Activated naive CD4-positive, alpha-beta T cell treated with anti-CD3 and anti-CD28 coated beads, Interleukin-2, amount 10 ng/mL, durations not matched to agents 7 days and 5 days (primary cell): ENCODE results near the gene BCOR.
A peak's percentile ranks its signal among the peaks of the same experiment; 100 is the strongest.

ENCODE experiments used
- CTCF ChIA-PET: fragments of 350-600 bp; sonication (Branson Sonifier 250); formaldehyde crosslinking; loops from one replicate; lab custom pipeline; 2021; ENCODE audit warnings: antibody characterized with exemption; lab: Charles Lee
- DNase-seq: peaks from one replicate; pipeline ENCODE4 v3.0.0-alpha.2; 2020
- H3K27ac Mint-ChIP-seq: one replicate; pipeline ENCODE4 v1.8.0; 2021; ENCODE audit warnings: mild to moderate bottlenecking, moderate library complexity, mixed read lengths
- H3K27me3 Mint-ChIP-seq: one replicate; pipeline ENCODE4 v1.8.0; 2021; ENCODE audit warnings: mild to moderate bottlenecking, mixed read lengths
- H3K36me3 Mint-ChIP-seq: one replicate; pipeline ENCODE4 v1.8.0; 2021; ENCODE audit warnings: mixed read lengths
- H3K4me1 Mint-ChIP-seq: one replicate; pipeline ENCODE4 v1.8.0; 2021; ENCODE audit warnings: mixed read lengths
- H3K4me3 Mint-ChIP-seq: one replicate; pipeline ENCODE4 v1.8.0; 2021; ENCODE audit warnings: mild to moderate bottlenecking, moderate library complexity, mixed read lengths
- H3K9me3 Mint-ChIP-seq: one replicate; pipeline ENCODE4 v1.8.0; 2021; ENCODE audit warnings: mixed read lengths

Gene BCOR

GRCh38 chrX:40061005-40061404 lies 36.8 kb downstream of the BCOR start:
- DNase-seq, result no peak
- CTCF ChIA-PET, result no interaction called here
- H3K9me3 Mint-ChIP-seq, result no peaks in the 10 kb centered on the region
- H3K4me3 Mint-ChIP-seq, result no peak overlapping the region
- no peaks in the 10 kb centered on the region for H3K27me3 Mint-ChIP-seq
- peak overlapping the region; percentile 91 for H3K27ac Mint-ChIP-seq
- H3K36me3 Mint-ChIP-seq, result peaks cover 41% of the 10 kb centered on the region
- H3K4me1 Mint-ChIP-seq, result peaks cover 47% of the 10 kb centered on the region

- no peak overlapping the region for H3K27ac Mint-ChIP-seq
- H3K4me1 Mint-ChIP-seq, result peaks cover 42% of the 10 kb centered on the region
Observed at GRCh38 chrX:40060356-40060845, 37.4 kb downstream of the BCOR start.

GRCh38 chrX:40058719-40059118 lies 39.0 kb downstream of the BCOR start:
- DNase-seq, result no peak
- CTCF ChIA-PET, result no interaction called here
- Mint-ChIP-seq H3K27me3 (no peaks in the 10 kb centered on the region), H3K36me3 (peaks cover 47% of the 10 kb centered on the region), H3K4me1 (peaks cover 31% of the 10 kb centered on the region), H3K27ac (no peak overlapping the region), H3K9me3 (no peaks in the 10 kb centered on the region), H3K4me3 (no peak overlapping the region)

More at GRCh38 chrX:40060356-40060845, 37.4 kb downstream of the BCOR start:
- no peak overlapping the region for H3K4me3 Mint-ChIP-seq
- no peak for DNase-seq
- no peaks in the 10 kb centered on the region for H3K9me3 Mint-ChIP-seq
- CTCF ChIA-PET, result no interaction called here
- no peaks in the 10 kb centered on the region for H3K27me3 Mint-ChIP-seq
- H3K36me3 Mint-ChIP-seq, result peaks cover 43% of the 10 kb centered on the region

DNA sequence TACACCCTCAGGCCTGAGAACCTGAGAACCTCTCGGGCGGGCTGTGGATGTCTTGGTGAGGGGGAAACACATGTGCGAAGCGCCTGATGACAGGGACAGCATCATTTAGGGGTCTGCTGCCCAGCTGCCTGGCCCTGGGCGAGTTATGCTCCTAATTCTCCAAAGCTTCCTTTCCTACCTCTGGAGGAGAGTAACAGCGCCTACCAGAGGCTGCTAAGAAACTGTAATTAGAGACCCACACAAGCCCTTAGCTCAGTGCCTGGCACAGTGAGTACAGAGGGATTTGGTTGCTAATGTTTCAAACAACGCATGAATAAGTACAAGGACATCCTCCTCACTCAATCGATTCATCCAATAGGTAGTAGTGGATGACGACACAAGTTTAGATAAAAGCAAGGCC lies 40.4 kb downstream of the BCOR start:
- Mint-ChIP-seq H3K9me3 (peaks cover 3% of the 10 kb centered on the region), H3K27me3 (no peaks in the 10 kb centered on the region), H3K4me3 (no peak overlapping the region), H3K4me1 (peaks cover 20% of the 10 kb centered on the region), H3K27ac (no peak overlapping the region), H3K36me3 (peaks cover 52% of the 10 kb centered on the region)
- CTCF ChIA-PET, result interaction anchor here (0.8 to 1.5 kb wide), 2 partner anchors 47 to 411 kb away, joined by 3 to 4 read pairs; no protein-coding TSS in a partner anchor
- no peak for DNase-seq

DNA sequence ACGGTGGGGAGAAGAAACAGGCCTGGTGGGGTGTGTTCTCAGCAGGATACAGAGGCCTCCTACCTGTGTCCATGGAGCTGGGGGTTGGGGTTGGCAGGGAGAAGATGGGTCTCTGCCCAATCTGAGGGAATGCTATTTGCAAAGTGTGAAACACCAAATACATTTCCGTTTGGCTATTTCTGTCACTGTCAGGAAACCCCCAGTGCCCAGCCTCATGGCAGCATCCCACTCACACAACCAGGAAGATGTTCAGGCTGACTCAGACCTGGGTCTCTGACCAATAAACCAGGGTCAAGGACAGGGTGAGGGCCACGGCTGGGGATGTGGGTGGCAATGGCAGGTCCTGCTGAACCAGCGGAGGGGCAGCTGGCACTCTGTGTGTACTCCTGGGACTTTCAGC lies 41.3 kb downstream of the BCOR start:
- peaks cover 59% of the 10 kb centered on the region for H3K36me3 Mint-ChIP-seq
- no peaks in the 10 kb centered on the region for H3K27me3 Mint-ChIP-seq
- DNase-seq, result no peak
- CTCF ChIA-PET, result interaction anchor here (1.5 kb wide), 1 partner anchor 46 kb away, joined by 4 read pairs; no protein-coding TSS in a partner anchor
- no peak overlapping the region for H3K27ac Mint-ChIP-seq
- no peak overlapping the region for H3K4me3 Mint-ChIP-seq
- H3K4me1 Mint-ChIP-seq, result peaks cover 10% of the 10 kb centered on the region
- peaks cover 8% of the 10 kb centered on the region for H3K9me3 Mint-ChIP-seq

DNA sequence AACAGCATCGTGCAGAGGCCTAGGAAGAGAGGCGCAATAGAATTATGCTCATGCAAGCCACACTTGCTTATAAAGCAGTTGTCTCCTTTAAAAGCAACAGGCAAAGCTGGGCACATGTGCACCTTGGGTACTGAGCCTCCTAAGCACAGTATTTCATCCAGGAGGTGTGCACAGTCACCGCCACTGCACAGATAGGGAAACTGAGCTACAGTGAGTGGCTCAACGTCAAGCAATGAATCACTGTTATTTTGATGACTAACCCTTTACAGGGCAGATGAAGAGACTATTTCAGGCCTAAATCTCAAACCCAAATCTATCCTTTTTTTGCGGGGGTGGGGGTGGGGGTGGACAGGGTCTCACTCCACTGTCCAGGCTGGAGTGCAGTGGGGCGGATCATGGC lies 42.3 kb downstream of the BCOR start:
- H3K9me3 Mint-ChIP-seq, result peaks cover 14% of the 10 kb centered on the region
- H3K36me3 Mint-ChIP-seq, result peaks cover 61% of the 10 kb centered on the region
- H3K27me3 Mint-ChIP-seq, result no peaks in the 10 kb centered on the region
- CTCF ChIA-PET, result no interaction called here
- DNase-seq, result no peak
- H3K27ac Mint-ChIP-seq, result no peak overlapping the region
- H3K4me3 Mint-ChIP-seq, result no peak overlapping the region
- peaks cover 5% of the 10 kb centered on the region for H3K4me1 Mint-ChIP-seq

- peaks cover 5% of the 10 kb centered on the region for H3K4me1 Mint-ChIP-seq
- no peak overlapping the region for H3K27ac Mint-ChIP-seq
- CTCF ChIA-PET, result no interaction called here
- no peak for DNase-seq
- no peaks in the 10 kb centered on the region for H3K27me3 Mint-ChIP-seq
- H3K36me3 Mint-ChIP-seq, result peaks cover 66% of the 10 kb centered on the region
- H3K9me3 Mint-ChIP-seq, result peaks cover 15% of the 10 kb centered on the region
- no peak overlapping the region for H3K4me3 Mint-ChIP-seq
Observed at GRCh38 chrX:40054793-40055192, 43.0 kb downstream of the BCOR start.

GRCh38 chrX:40050532-40050931 lies 47.2 kb downstream of the BCOR start:
- Mint-ChIP-seq H3K27me3 (no peaks in the 10 kb centered on the region), H3K36me3 (peaks cover 74% of the 10 kb centered on the region), H3K4me3 (no peak overlapping the region), H3K27ac (no peak overlapping the region), H3K9me3 (peaks cover 18% of the 10 kb centered on the region), H3K4me1 (peaks cover 4% of the 10 kb centered on the region)
- CTCF ChIA-PET, result no interaction called here
- no peak for DNase-seq

DNA sequence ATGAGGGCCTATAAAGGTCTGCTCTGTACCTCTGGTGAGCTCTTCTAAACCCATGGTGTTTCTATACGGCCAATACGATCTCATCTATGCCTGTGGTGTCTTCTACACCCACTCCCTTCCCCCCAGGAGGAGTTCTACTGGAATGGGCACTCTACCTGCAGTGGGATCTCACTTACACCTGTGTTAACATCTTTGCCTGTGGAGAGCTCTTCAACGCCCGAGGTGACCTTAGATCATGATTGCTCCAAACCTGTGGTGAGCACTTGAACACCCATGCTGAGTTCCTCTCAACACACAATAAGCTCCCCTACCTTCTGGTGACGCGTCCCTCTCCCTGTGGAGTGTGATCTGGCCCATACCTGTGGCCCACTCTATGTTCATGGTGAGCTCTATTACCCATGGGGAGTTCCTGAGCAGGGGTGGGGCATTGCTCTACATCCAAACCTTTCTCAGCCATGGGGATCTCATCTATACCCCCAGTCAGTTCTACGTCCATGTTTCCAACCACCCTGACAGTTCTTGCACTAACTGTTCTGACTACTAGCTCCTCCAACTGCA lies 48.6 kb downstream of the BCOR start:
- H3K27me3 Mint-ChIP-seq, result no peaks in the 10 kb centered on the region
- CTCF ChIA-PET, result interaction anchor here (1.3 kb wide), 1 partner anchor 232 kb away, joined by 4 read pairs; no protein-coding TSS in a partner anchor
- DNase-seq, result no peak
- H3K27ac Mint-ChIP-seq, result no peak overlapping the region
- H3K9me3 Mint-ChIP-seq, result peaks cover 19% of the 10 kb centered on the region
- peaks cover 3% of the 10 kb centered on the region for H3K4me1 Mint-ChIP-seq
- peaks cover 62% of the 10 kb centered on the region for H3K36me3 Mint-ChIP-seq
- no peak overlapping the region for H3K4me3 Mint-ChIP-seq

DNA sequence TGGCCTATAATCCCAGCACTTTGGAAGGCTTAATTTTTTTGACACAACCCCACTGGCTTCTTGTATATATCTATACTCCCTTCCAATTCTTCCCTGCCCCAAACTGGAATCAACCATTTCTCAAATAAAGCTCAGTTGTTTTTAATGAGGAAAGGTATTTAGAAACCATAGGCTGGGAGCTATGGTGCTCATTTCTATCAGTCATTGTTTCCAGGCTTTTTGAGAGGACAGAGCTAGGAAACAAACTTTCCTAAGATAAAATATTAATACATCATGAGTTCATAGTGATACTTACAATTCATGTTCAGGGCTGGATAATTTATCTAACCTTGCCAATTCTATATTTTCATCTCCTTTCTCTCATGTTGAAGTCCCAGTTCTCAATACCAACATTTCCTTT lies 50.3 kb downstream of the BCOR start:
- Mint-ChIP-seq H3K4me3 (no peak overlapping the region), H3K27ac (no peak overlapping the region), H3K27me3 (no peaks in the 10 kb centered on the region), H3K4me1 (peaks cover 4% of the 10 kb centered on the region), H3K9me3 (peaks cover 18% of the 10 kb centered on the region), H3K36me3 (peaks cover 45% of the 10 kb centered on the region)
- no peak for DNase-seq
- CTCF ChIA-PET, result no interaction called here

- no peak for DNase-seq
- CTCF ChIA-PET, result no interaction called here
- Mint-ChIP-seq H3K4me1 (peaks cover 33% of the 10 kb centered on the region), H3K27me3 (no peaks in the 10 kb centered on the region), H3K4me3 (no peak overlapping the region), H3K36me3 (peaks cover 10% of the 10 kb centered on the region), H3K9me3 (peaks cover 6% of the 10 kb centered on the region), H3K27ac (no peak overlapping the region)
Observed at GRCh38 chrX:40043895-40044294, 53.9 kb downstream of the BCOR start.

GRCh38 chrX:40041915-40042314 lies 55.8 kb downstream of the BCOR start:
- Mint-ChIP-seq H3K36me3 (peaks cover 1% of the 10 kb centered on the region), H3K27me3 (no peaks in the 10 kb centered on the region), H3K4me3 (no peak overlapping the region), H3K9me3 (peaks cover 4% of the 10 kb centered on the region), H3K27ac (peak overlapping the region; percentile 78), H3K4me1 (peaks cover 33% of the 10 kb centered on the region)
- peak; percentile 25 for DNase-seq
- CTCF ChIA-PET, result no interaction called here

DNA sequence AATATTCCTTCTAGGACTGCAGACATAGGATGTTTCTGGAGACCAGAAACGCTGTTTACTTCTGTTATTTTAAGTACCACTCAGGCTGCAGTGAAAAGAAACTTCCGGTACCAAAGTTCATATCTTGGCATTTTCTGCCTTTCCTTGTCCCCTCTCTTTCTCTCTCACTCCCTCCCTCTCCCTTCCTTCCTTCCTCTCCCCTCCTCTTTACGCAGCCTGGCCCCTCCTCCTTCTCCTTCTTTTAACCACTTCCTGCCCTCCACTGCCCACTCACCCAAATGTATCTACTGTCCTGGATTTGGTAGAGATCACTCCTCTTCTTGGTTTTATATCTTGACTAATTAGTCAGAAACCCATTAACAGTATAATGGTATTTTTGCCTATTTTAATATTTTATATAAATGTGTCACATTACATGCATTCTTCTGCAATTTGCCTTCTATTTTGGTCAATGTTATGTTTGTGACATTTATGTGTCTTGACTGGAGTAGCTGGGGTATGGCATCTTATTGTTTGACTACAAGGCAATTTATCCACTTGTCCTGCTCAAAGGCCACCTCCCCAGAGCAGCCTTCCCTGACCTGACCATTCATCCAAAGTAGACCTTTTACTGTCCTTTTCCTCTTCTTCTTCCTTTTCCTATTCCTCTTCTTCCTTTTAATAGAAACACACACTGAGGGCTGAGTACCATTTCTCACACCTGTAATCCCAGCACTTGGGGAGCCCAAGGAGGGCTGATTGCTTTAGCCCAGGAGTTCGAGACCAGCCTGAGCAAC lies 56.9 kb downstream of the BCOR start:
- H3K9me3 Mint-ChIP-seq, result peaks cover 4% of the 10 kb centered on the region
- DNase-seq, result peak; percentile 32
- CTCF ChIA-PET, result no interaction called here
- peaks cover 33% of the 10 kb centered on the region for H3K4me1 Mint-ChIP-seq
- H3K27ac Mint-ChIP-seq, result peak overlapping the region; percentile 60
- H3K4me3 Mint-ChIP-seq, result peak overlapping the region; percentile 33
- no peaks in the 10 kb centered on the region for H3K36me3 Mint-ChIP-seq
- H3K27me3 Mint-ChIP-seq, result no peaks in the 10 kb centered on the region

- Mint-ChIP-seq H3K27ac (no peak overlapping the region), H3K4me1 (peaks cover 33% of the 10 kb centered on the region), H3K9me3 (peaks cover 4% of the 10 kb centered on the region), H3K4me3 (no peak overlapping the region), H3K36me3 (no peaks in the 10 kb centered on the region), H3K27me3 (no peaks in the 10 kb centered on the region)
- DNase-seq, result no peak
- CTCF ChIA-PET, result no interaction called here
Observed at GRCh38 chrX:40039887-40040286, 57.9 kb downstream of the BCOR start.

DNA sequence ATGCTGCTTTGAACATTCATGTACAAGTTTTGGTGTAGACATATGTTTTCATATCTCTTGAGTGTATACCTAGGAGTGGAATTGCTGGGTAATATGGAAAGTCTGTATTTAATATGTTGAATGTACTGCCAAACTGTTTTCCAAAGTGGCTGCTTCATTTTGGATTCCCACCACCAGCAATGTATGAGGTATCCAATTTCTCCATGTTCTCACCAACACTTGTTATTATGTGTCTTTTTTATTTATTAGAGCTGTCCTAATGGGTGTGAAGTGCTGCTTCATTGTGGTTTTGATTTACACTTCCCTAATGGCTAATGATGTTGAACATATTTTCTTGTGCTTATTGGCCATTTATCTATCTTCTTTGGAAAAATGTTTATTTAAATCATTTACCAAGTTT lies 60.4 kb downstream of the BCOR start:
- H3K27me3 Mint-ChIP-seq, result no peaks in the 10 kb centered on the region
- no peaks in the 10 kb centered on the region for H3K36me3 Mint-ChIP-seq
- DNase-seq, result no peak
- peaks cover 28% of the 10 kb centered on the region for H3K4me1 Mint-ChIP-seq
- no peaks in the 10 kb centered on the region for H3K9me3 Mint-ChIP-seq
- H3K27ac Mint-ChIP-seq, result no peak overlapping the region
- CTCF ChIA-PET, result interaction anchor here (1.5 kb wide), 1 partner anchor 11 kb away, joined by 4 read pairs; no protein-coding TSS in a partner anchor
- no peak overlapping the region for H3K4me3 Mint-ChIP-seq
